Fibroblast of skin of right biceps (primary cell): ENCODE results near the gene COA3.
A peak's percentile ranks its signal among the peaks of the same experiment; 100 is the strongest.

Experiments
- DNase-seq: peaks from one replicate; pipeline ENCODE4 v3.0.0-alpha.2; 2013

Gene COA3, protein sequence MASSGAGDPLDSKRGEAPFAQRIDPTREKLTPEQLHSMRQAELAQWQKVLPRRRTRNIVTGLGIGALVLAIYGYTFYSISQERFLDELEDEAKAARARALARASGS

DNA sequence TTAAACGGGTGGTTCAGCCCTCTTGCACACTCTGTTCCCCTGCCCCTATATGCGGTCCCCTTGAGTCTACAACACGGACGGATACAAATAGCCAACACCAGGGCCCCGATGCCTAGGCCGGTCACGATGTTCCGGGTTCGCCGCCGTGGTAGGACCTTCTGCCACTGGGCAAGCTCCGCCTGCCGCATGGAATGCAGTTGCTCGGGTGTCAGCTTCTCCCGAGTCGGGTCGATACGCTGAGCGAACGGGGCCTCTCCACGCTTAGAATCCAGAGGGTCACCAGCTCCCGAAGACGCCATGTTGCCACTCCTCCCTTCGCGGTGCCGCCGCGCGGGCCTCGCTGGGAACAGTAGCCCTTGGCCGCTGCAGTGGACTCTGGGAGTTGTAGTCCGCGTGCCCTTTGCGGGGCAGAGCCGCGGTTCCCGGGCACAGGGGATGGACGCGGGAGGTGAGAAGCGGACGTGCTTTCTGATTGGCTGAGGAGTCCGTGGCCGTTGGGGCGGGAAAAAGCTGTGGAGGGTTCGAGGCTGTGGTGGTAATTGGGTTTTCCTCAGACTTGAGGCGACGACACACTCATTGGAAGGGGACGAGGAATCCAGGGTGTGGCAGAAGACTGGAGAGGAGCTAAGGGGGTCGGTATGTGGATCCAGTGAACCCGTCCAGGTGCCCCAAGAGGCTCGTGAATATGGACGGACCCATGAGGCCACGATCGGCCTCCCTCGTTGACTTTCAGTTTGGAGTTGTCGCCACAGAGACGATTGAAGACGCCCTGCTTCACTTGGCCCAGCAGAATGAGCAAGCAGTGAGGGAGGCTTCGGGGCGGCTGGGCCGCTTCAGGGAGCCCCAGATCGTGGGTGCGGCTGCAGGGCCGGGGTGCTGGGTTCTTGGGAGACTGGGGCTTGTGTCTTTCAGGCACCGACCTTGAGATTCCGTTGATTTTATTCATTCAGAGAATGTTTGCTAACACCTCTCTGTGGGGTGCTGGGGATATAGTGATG is at the start of gene COA3, which contains the start of gene CNTD1:
COA3 (minus strand) TSS at position 322 of the 998 bp plus-strand sequence; CDS start at position 299, 23 bp downstream.
CNTD1 (plus strand) TSS at position 479 of the 998 bp plus-strand sequence; CDS start at position 686, 207 bp downstream.
- DNase-seq, result peak; percentile 88

DNA sequence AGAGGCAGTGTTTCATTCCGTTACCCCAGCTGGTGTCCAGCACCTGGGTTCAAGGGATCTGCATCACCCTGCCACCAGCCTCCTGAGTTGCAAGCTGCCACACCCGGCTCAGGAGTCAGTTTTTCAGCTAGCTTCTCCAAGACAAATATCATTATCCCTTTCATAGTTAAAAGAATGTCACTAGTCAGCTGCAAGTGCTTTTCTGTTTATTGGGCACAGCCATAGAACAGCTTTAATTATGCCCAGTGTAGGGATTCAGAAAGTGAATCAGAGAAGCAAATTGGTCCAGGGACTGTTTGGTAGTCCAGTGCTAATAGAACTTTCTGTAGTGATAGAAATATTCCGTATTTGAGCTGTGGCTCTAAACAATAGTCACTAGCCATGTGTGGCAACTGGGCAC is 49.6 kb upstream of the COA3 start:
- no peak for DNase-seq

DNA sequence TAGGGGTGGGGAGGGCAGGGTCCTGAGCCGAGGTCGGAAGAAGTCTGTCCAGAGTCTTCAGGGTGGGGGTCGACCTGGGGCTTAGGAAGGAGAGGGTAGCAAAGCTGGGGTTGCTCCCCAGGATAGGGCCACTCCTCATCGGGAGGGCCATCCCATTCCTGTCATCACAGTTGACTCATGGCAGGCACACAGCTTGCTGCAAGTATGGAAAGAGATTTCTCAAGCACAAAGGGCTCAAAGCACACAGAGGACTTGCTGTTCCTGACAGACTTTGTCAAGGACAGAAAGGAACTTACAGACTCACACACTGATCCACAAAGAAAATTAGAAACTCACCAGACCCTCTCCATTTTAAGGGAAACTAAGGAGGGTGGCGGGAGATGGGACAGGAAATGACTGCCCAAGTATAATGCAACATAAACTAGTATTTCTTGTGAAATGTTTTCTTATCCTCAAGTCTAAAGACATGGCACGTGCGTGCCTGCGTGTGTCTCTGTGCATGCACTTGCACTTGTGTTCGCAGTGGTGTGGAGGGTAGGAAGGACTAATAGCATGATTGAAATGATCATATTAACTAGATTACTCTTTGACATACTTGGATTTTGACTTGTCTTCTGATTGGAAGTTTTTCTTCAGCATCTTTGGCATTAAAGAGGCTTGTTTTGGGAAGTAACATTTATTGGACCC is 48.2 kb upstream of the COA3 start:
- peak; percentile 22 for DNase-seq

DNA sequence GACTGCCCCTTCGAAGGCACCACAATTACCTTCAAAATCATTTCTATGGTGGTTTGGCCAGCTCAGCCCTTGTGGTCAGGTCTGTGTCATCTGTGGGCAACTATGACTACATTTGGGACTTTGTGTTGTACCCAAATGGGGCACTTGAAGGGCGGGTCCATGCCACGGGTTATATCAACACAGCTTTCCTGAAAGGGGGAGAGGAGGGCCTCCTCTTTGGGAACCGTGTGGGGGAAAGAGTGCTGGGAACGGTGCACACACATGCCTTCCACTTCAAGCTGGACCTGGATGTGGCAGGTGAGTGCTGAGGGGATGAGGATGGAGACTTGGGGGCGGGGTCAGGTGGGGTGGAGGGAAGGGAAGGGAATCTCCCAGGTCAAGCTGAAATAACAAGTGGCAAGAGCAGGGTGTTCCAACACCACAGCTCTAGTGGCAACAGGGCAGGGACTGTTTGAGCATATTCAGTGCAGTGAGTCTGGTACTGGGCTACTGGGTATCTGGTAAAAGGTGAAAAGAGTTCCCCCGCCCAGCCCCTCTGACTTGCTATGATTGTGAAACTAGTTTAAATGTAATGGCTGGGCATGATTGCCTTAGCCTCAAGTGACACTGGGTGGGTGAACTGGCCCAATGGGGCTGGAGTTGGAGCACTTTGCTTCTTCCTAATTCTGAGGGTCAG is 47.6 kb upstream of the COA3 start:
- DNase-seq, result no peak

DNA sequence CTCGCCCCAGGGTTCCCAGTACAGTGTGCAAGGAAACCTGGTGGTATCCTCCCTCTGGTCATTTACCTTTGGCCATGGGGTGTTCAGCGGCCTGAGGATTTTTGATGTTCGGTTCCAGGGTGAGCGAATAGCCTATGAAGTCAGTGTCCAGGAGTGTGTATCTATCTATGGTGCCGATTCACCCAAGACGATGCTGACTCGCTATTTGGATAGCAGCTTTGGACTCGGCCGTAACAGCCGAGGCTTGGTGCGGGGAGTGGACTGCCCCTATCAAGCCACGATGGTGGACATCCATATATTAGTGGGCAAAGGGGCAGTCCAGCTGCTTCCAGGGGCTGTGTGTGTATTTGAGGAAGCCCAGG is 47.0 kb upstream of the COA3 start:
- no peak for DNase-seq

DNA sequence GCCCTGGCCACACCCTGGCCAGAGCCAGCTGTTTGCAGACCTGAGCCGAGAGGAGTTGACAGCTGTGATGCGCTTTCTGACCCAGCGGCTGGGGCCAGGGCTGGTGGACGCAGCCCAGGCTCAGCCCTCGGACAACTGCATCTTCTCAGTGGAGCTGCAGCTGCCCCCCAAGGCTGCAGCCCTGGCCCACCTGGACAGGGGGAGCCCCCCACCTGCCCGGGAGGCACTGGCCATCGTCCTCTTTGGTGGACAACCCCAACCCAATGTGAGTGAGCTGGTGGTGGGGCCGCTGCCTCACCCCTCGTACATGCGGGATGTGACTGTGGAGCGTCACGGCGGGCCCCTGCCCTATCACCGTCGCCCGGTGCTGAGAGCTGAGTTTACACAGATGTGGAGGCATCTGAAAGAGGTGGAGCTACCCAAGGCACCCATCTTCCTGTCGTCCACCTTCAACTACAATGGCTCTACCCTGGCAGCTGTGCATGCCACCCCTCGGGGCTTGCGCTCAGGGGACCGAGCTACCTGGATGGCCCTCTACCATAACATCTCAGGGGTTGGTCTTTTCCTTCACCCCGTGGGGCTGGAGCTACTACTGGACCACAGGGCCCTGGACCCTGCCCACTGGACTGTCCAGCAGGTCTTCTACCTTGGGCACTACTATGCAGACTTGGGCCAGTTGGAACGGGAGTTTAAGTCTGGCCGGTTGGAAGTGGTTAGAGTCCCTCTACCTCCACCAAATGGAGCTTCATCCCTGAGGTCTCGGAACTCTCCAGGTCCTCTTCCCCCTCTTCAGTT is 46.5 kb upstream of the COA3 start:
- DNase-seq, result no peak

DNA sequence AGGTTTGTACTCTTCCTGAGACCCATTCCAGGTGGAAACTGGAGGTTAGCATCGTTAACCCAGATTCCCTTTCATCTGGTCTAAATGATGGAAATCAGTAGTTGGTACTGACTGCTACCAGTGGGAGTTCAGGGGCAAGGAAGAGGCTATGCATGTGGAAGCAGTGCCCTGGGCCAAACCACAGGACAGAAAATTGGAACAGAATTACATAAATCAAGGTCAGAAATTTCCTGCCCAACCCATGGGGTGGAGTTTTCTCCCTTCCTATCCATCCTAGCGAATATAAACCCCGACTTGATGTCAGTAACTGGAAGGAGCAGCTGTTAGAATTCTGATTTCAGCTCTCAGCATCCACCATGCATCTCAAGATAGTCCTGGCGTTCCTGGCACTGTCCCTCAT is 45.8 kb upstream of the COA3 start, which contains the start of gene AOC2:
AOC2 (plus strand) TSS at position 310 of the 400 bp plus-strand sequence; CDS start at position 357, 47 bp downstream.
- DNase-seq, result no peak

DNA sequence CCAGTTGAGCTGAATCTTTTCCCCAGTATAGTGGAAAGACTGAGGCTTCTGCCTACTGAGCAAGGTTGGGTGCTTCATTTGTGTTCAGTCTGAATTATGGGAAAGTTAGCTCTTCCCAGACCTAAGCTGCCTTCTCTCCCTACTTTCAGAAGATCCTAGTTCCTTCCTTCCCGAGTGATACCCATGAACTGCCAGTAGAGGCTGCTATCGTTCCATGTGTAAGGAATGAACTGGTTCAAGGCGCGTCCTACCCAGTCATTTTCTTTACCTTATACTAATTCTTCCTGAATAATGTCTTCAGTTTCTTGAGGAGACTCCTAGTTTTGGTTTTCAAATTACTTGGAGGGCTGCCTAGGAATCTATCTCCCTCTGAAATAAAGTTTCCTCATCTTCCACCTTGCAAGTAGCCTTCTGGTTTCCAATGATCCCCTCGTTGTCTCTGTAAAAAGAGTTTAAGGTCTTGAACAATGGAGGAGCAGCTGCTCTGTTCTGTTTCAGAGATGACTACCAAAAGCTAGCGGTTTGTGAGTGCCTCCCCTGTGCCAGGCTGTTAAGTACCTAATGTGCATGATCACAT is 44.9 kb upstream of the COA3 start:
- DNase-seq, result peak; percentile 55

DNA sequence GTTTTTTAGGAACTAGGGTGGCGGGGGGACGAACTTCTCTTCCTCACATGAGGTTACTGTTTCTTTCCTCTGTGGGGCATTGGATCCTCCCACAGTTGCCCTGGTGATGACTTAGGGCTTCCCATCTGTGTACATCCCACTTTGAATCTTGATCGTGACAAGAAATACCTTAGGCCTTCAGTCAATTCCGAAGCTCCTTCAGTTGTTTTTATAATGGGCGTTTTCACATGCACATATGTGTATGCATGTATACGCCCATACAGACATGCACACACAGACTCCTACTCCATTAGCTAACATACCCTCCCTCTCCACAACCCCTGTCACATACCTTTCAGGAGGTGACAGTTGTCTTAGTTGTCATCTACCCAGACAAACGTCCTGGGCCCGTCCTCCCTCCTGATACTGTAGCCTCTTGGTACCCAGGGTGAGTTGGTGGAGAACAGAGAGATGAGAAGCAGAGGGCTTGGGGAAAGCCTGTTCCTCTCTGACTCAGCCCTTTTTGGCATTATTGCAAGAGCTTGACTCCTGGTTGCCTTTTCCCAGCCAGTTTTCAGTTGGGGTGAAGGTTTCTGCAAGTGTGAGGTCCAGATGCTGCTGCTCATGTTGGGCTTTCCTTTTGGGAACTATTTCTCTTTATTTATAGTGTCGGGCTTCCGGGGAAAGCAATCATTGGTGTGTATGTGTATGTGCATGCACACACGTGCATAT is 43.6 kb upstream of the COA3 start:
- no peak for DNase-seq

DNA sequence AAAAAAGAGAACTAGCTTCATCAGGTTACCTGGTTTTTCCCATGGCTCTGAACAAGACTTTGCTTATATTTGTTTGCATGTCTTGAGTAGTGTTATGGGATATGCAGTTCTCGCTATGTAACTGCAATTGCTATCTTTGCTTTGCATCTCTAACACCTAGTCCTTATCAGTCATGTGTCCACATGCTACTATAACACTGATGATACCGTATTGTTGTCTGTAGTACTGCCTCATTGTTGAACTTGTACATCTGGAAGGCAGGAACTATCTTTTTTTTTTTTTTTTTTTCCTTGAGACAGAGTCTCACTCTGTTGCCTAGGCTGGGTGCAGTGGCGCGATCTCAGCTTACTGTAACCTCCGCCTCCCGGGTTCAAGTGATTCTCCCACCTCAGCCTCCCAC is 37.2 kb upstream of the COA3 start:
- DNase-seq, result no peak

DNA sequence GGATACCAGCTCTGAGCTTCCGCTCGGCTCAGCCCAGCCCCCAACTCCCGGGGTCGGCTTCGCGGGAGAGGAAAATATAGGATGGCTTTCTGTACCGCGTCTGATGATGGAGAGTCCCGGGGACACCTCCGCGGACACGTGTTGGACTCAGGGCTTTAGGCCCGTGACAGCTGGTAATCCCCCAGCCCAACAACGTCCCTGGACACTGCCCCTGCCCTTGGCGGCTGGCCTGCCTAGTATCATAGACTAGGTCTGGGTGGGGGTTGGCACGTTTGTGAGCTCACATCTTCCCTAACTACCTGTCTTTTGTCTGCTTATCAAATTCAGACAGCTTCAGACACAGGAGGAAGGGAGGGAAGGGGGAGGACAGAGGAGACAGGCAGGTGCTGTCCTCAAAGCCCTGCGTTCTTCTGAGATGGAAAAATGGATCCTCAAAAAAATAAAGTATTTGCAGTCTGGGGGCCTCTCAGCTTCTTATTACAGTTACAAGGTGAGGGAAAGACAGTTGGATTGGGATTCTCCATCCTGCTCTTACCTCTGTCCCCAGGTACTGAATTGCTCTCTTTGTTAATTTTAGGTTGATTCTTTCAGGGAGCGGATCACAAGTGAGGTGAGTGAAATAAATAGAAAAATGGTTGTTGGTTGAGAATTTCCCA is 35.4 kb upstream of the COA3 start:
- peak; percentile 20 for DNase-seq

DNA sequence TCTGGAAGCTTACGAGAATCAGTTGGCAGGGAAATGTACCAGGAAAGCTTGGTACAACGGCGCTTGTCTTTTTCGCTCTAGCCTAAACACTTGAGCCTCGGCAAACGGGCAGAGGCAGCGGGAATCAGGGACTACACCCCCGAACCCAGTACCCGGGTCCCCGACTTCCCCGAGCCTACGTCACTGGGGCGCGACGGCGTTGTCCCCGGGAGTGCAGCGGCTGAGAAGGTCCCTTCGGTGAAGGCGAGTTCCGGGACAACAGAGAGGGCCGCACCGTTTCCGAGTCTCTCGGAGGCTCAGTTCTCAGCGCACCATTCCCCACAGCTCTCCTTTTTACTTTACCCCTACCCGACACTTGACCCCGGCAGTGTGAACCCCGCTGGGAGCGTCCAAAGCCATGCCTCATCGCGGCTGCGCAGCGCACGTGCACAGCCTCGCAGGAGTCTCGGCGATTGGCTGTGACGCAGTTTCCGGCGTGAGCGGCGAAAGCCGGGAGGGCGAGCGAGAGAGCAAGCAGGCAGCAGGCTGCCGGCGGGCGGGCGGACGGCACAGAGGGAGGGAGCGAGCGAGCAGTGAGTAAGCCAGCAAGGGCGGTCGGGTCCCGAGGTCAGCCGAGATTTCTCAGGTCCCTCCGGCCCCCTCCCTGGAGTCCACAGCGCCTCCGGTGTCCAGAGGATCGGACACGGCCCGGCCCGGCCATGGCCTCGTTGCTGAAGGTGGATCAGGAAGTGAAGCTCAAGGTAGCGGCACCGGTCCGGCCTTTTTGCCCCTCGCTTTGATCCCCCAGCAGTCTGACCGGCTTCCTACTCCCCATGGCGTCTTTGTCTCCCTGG is 34.6 kb upstream of the COA3 start, which contains the start of gene PSME3:
PSME3 (plus strand) TSS at position 464 of the 833 bp plus-strand sequence; CDS start at position 699, 235 bp downstream.
- DNase-seq, result peak; percentile 88

DNA sequence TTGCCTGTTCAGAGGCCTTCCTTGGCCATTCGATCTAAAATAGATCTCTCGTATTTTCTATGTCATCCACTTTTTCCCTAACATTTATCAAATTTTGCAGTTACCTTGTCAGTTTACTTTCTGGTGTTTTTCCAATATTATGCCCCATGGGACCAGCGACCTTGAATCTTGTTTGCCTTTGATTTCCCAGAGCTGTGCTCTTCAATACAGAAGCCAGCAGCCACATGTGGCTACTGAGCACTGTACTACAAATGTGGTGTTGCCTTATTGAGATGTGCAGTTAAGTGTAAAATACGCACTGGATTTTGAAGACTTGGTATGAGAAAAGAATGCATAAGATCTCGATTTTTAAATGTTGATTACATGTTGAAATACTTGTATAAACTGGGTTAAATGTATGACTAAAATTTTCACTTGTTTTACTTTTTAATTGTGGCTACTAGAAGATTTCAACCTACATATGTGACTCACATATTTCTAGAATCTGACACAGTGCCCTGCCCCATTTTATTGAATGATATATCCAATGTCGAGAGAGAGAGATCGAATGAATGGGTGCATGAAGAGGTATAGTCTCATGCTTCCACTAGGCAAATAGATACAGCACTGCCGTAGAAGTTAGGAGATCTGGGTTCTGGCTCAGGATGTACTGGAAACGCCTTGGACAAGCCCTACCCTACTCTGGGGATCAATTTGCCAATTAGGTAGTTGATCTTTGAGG is 33.9 kb upstream of the COA3 start:
- no peak for DNase-seq

DNA sequence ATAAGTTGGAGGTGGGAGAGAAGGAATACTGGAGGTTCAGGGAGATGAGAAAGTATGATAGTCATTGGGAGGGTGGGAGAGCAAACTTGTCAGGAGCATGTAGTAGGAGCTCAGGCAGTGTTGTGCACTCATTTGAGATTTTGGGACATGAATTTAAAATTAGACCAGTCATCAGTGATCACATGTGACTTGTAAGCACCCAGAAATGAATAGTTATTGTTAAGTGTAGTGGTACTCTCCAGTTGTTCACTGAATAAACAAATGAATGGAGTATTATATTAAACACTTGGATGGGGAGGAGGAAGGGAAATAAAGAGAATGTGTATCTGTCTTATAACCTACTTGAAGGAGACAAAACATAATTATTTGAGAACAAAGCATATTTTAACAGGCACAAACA is 32.5 kb upstream of the COA3 start:
- DNase-seq, result no peak

DNA sequence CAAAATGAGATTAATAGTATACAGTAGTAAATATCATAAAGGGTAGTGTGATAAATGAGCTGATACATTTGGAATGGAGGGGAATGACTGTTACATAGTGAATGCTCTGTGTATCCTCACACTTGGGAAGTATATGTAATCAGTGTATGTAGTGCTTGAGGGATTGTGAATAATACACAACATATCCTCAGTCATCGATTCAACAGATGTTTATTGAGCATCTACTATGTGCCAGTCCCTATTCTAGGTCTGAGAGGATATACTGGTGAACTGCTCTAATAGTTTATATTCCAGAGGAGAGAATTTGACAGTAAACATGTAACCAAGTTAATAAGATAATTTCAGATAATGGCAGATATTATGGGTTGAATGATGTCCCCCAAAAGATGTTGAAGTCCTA is 29.0 kb upstream of the COA3 start:
- no peak for DNase-seq

DNA sequence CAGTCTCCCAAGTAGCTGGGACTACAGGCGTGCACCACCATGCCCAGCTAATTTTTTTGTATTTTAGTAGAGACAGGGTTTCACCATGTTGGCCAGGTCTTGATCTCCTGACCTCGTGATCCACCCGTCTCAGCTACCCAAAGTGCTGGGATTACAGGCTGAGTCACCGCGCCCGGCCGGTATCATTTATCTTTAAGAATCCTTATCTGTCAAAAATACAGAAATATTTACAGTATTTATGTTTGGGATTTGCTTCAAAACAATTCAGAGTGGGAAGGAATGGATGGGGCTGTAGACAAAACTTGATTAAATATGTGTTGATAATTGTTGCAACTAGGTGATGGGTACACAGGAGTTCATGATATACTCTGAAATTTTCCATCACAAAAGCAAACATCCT is 22.7 kb upstream of the COA3 start:
- DNase-seq, result no peak

DNA sequence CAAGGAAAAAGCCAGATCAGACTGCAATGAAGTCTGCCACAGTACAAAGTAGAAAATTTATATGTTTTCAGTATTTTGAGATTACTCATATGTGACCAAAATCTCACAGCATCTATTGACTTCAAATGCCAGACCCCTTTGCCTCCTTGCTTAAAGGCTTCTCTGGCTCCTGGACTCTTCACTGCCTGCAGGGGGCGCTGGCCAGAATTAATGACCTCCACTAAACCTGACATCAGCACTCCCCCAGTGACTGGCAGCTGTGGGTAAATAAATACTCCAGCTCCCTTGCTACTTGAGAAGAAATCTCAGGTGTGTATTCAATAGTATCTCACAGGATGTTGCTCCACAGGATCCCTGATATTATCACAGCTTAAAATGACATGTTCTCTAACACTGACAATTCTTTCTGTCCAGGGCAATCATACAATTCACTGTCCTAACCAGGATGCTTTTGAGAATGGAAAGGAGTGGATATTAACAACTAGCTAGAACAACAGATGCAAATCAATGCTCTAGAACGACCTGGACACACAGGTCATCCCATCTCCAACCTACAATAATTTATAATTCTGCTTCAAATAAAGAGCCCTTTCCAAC is 21.5 kb upstream of the COA3 start:
- peak; percentile 55 for DNase-seq

DNA sequence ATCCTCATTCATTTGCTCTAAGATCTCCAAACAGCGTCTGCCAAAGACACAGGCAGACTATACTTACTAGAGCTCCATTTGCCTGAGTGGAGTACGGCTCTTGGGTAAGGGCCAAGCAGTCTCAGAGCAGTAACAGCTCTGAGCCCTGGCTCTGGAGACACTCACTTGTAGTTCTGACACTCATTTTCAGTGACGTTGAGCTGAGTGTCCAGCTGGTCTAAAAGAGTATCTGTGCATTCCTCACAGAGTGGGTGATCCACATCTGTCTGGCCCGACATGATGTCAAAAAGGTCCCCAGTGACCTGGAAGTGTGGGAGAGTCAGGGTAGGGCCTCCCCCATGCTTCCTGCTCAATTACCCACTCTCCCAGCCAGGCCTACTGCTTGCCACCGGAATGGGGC is 19.9 kb upstream of the COA3 start:
- peak; percentile 38 for DNase-seq
